Cardiac muscle cell (in vitro differentiated cells and primary cell): ENCODE measurements around the gene R3HDM2. TPM values are rescaled to one million over a fixed set of nuclear protein-coding genes. Genes with fewer than 3 reads are reported as not detected.
"Not testable (repeated sequence)": the region's sequence is repeated elsewhere in the genome, so short reads cannot be mapped to it uniquely, and the experiment has no call there.

Experiments
- DNase-seq, 2 donors: peaks; one replicate each; pipeline versions ENCODE4 v3.0.0 to v3.0.0-alpha.2; 2010 to 2017; ENCODE audit warnings: low read depth in 1 of 2, low spot score in 1 of 2
- H3K27ac ChIP-seq: fragments of 200-600 bp; sonication (generic); 2 replicates; pipeline ENCODE4 v1.5.1; 2016
- H3K27me3 ChIP-seq: fragments of 200-600 bp; sonication (generic); 2 replicates; pipeline ENCODE4 v1.6.0; 2016; ENCODE audit warnings: control low read depth
- H3K36me3 ChIP-seq: fragments of 200-600 bp; sonication (generic); 2 replicates; pipeline ENCODE4 v1.5.1; 2016; ENCODE audit warnings: control low read depth
- H3K4me1 ChIP-seq: fragments of 200-600 bp; sonication (generic); 2 replicates; pipeline ENCODE4 v1.8.1; 2017; ENCODE audit warnings: low read depth, mild to moderate bottlenecking, mixed run types
- H3K4me3 ChIP-seq: fragments of 200-600 bp; sonication (generic); 2 replicates; pipeline ENCODE4 v1.5.1; 2016; ENCODE audit warnings: mild to moderate bottlenecking
- H3K9me3 ChIP-seq: fragments of 200-600 bp; sonication (generic); 2 replicates; pipeline ENCODE4 v1.5.1; 2017; ENCODE audit warnings: low read depth, mild to moderate bottlenecking, control low read depth
- polyA plus RNA-seq: library from polyadenylated mRNA; unstranded; fragments of >200 nt; fragmentation: Nextera tagmentation; extraction: Ambion mirVana; gene quantifications from 2 replicates; pipeline ENCODE4 v1.2.1, GENCODE V29; 2016
- total RNA-seq: library from RNA; depleted of rRNA; stranded (reverse); fragments of >200 nt; gene quantifications from 2 replicates; pipeline ENCODE4 v1.2.3, GENCODE V29; 2016
- TF ChIP-seq, protein P1 (sequence below): IDR thresholded peaks from 2 replicates; pipeline ENCODE4 v1.5.1; 2012; ENCODE audit warnings: low read depth, mild to moderate bottlenecking, low read length

The R3HDM2 gene
- total and polyA plus RNA-seq, 2 experiments from 2014 or later, result 23.3 to 59.9 TPM

DNA sequence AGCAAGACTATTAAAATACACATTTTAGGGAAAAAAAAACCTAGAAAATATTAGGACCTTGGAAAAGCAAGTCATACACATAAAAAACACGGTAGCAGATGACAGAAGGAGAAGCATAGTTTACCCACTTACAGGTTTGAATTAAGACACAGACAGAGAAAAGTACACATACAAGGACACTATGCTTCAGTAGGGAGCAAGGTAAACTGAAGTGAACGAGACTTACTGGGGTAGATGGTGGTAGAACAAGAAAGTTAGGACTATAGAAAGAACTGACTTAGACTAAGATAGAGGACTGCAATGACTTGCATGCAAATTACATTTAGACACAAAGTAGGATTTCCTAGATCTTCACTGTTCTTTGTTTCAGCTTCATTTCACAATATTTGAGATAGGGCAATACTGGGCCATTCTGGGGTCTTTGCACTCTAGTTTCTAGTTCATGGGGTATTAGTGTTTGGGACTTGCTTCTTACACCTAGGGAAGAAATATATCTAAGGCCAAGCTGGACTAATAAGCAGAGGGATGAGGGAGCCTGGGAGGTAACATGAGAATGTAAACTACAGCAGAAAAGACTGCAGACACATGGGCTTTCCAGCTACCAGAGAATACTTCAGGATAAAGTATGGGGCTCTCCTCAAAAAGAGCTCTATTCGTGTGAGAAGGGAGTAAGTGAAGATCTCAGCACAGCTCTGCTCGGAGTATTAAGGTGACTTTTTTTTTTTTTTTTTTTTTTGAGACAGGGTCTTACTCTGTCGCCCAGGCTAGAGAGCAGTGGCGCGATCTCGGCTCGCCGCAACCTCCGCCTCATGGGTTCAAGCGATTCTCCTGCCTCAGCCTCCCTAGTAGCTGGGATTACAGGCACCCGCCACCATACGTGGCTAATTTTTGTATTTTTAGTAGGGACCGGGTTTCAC, 152.1 kb downstream of the R3HDM2 start:
- Histone ChIP-seq H3K27me3 (no peaks in the 10 kb centered on the region), H3K9me3 (no peaks in the 10 kb centered on the region), H3K4me3 (no peak overlapping the region), H3K4me1 (no peaks in the 10 kb centered on the region), H3K27ac (no peak overlapping the region), H3K36me3 (peaks cover 25% of the 10 kb centered on the region)
- no peak for DNase-seq
- TF ChIP-seq, protein P1, sequence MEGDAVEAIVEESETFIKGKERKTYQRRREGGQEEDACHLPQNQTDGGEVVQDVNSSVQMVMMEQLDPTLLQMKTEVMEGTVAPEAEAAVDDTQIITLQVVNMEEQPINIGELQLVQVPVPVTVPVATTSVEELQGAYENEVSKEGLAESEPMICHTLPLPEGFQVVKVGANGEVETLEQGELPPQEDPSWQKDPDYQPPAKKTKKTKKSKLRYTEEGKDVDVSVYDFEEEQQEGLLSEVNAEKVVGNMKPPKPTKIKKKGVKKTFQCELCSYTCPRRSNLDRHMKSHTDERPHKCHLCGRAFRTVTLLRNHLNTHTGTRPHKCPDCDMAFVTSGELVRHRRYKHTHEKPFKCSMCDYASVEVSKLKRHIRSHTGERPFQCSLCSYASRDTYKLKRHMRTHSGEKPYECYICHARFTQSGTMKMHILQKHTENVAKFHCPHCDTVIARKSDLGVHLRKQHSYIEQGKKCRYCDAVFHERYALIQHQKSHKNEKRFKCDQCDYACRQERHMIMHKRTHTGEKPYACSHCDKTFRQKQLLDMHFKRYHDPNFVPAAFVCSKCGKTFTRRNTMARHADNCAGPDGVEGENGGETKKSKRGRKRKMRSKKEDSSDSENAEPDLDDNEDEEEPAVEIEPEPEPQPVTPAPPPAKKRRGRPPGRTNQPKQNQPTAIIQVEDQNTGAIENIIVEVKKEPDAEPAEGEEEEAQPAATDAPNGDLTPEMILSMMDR, result no peak

DNA sequence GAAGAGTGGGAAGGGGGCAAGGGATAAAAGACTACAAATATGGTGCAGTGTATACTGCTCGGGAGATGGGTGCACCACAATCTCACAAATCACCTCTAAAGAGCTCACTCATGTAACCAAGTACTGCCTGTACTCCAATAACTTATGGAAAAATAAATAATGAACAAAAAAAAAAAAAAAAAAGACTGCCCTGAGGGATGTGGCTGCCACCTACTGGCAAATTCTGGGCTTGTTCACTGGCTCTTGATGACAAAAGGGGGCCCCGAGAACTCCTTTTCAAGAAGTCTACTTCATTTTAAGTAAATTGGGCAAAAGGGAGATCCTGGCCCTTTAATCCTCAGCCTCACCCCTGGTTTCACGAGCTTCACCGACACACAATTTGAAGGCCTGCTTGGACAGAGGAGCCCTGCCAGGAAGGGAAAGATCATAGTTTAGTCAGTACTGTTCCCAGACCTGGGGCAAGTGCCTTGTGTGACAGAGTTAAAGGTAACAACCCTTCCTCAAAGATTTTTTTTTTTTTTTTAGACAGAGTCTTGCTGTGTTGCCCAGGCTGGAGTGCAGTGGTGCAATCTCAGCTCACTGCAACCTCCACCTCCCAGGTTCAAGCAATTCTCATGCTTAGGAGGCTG, 153.8 kb downstream of the R3HDM2 start:
- peak; percentile 25 to 32 for DNase-seq
- H3K27me3 ChIP-seq, result no peaks in the 10 kb centered on the region
- TF ChIP-seq, protein P1, result peak; percentile 49
- H3K4me1 ChIP-seq, result peaks cover 15% of the 10 kb centered on the region
- H3K9me3 ChIP-seq, result no peaks in the 10 kb centered on the region
- no peak overlapping the region for H3K4me3 ChIP-seq
- peaks cover 16% of the 10 kb centered on the region for H3K36me3 ChIP-seq
- no peak overlapping the region for H3K27ac ChIP-seq

DNA sequence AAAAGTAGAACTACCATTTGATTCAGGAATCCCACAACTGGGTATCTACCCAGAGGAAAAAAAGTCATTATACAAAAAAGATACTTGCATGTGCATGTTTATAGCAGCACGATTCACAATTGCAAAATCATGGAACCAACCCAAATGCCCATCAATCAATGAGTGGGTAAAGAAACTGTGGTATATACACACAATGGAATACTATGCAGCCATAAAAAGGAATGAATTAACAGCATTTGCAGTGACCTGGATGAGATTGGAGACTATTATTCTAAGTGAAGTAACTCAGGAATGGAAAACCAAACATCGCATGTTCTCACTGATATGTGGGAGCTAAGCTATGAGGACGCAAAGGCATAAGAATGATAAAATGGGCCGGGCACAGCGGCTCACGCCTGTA, 154.6 kb downstream of the R3HDM2 start:
- peaks cover 16% of the 10 kb centered on the region for H3K4me1 ChIP-seq
- not testable (repeated sequence) for H3K9me3 ChIP-seq, H3K27ac ChIP-seq

DNA sequence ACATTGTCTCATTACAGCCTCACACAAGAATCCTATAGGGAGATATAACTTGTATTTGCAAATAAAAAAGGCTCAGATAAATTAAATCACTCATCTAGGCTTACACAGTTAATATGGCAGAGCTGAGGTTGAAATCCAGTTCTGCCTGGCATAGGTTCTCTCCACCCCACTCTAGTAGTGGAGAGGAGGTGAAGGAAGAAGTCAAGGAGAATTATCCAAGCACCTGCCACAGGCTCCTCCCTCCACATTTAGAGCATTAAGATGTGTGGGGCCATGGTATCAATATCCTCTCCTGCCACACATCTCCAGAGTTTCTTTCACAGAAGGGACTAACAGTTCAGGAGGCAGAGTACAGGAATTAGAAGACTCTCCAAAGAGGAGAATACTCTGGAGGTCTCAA, 157.3 kb downstream of the R3HDM2 start:
- no peaks in the 10 kb centered on the region for H3K9me3 ChIP-seq
- no peak for DNase-seq
- peaks cover 16% of the 10 kb centered on the region for H3K4me1 ChIP-seq
- peaks cover 9% of the 10 kb centered on the region for H3K36me3 ChIP-seq
- no peaks in the 10 kb centered on the region for H3K27me3 ChIP-seq
- TF ChIP-seq, protein P1, result no peak
- H3K27ac ChIP-seq, result peak overlapping the region; percentile 67
- no peak overlapping the region for H3K4me3 ChIP-seq

More for the DNA sequence above, 154.6 kb downstream of the R3HDM2 start:
- DNase-seq, H3K4me3 ChIP-seq, H3K27me3 ChIP-seq: not testable (repeated sequence)
- H3K36me3 ChIP-seq, result peaks cover 10% of the 10 kb centered on the region

DNA sequence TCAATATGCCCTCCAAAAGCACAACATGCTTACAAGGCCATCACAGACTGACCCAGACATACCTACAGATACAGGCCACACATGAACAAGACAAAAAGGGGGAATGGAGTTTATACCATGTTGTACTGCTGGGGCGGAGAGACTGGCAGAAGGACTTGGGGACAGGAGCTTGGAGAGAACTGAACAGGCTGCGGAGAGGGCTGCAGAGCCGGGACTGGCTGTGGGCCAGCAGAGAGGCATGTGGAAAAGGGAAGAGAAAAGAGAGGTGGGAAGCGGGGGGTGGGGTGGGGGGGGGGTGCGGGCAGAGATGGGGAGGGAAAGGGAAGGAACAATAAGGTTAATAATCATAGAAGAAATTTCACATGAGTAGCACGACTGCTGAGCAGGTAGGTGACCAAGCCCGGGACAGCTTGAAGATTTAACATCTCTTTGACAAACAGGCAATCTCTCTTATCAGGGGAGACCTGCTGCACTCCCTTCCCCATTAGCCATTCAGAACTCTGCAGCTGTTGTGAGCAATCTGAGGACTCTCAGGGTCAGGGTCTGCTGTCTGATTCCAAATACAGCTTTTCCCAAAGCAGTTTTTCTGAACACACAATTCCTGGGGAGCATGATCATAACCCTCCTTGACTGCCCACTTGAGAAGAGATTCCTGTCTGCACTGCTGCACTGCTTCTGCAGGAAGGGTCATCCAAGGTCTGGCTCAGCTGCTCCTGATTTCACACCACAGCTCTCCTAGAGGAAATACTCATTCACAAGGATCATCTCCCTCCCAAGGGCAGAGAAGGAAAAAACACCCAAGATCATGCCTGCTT, 158.3 kb downstream of the R3HDM2 start:
- H3K9me3 ChIP-seq, result no peaks in the 10 kb centered on the region
- H3K4me1 ChIP-seq, result peaks cover 16% of the 10 kb centered on the region
- TF ChIP-seq, protein P1, result no peak
- H3K27me3 ChIP-seq, result no peaks in the 10 kb centered on the region
- H3K36me3 ChIP-seq, result peaks cover 19% of the 10 kb centered on the region
- H3K27ac ChIP-seq, result peak overlapping the region; percentile 67
- no peak overlapping the region for H3K4me3 ChIP-seq
- DNase-seq, result peak; percentile 51 to 71
